NB4 (cell line): Measurements from ENCODE around the gene ATP5PO.

ENCODE experiments used
- CTCF ChIP-seq: IDR thresholded peaks from one replicate; pipeline ENCODE4 v1.5.1; 2012; ENCODE audit warnings: low read depth, low read length
- MAX ChIP-seq: IDR thresholded peaks from 2 replicates; pipeline ENCODE4 v1.6.1; 2011; ENCODE audit warnings: low read depth, low read length
- MYC ChIP-seq: IDR thresholded peaks from 2 replicates; pipeline ENCODE4 v1.6.1; 2011; ENCODE audit warnings: low read depth, low read length
- POLR2A ChIP-seq: IDR thresholded peaks from 2 replicates; pipeline ENCODE4 v1.6.1; 2011; ENCODE audit warnings: mild to moderate bottlenecking; ENCODE audit not compliant: insufficient read length; ENCODE audit errors: extremely low read depth

GRCh38 chr21:33938381-33938780 is 22.8 kb upstream of the ATP5PO start:
- TF ChIP-seq POLR2A = no peak
- TF ChIP-seq CTCF = no peak
- TF ChIP-seq MAX = no peak
- TF ChIP-seq MYC = no peak
